ENCODE data around the gene ZNF180.
"Not testable (repeated sequence)": the region's sequence is repeated elsewhere in the genome, so short reads cannot be mapped to it uniquely, and the experiment has no call there.

DNA sequence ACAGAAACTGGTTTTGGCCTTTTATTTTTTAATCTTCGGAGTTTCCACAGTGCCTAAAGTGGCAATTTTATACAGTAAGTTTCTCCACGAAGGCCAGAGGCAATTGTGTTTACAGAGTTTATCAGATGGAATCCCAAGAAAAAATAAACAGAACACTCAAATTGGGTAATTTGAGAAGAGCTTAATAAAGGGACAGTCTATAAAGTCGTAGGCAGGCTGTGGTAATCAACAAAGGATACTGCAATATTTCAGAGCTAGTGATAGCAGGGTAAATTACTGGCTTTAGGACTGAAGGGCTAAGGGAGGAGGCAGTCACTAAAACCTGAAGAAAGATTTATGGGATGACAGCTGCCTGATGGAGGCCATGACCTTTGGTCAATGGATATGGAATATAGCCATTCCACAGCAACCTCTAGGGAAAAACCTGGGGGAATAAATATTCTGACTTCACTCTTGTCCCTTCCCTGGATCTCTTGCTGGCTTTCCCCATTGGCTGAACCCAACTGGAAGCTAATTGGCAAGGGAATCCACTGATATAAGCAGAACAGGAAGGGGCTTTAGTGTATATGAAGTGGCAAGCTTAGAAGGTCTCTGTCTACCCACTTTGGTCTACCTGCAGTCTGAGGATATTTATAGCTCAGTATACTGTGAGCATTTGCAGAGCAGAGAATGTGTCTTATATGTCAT is 37.6 kb downstream of the ZNF180 start:
- not testable (repeated sequence) for TF ChIP-seq POLR2A (IDR thresholded peaks at IDR 0.05)
- TF ChIP-seq, protein P1, sequence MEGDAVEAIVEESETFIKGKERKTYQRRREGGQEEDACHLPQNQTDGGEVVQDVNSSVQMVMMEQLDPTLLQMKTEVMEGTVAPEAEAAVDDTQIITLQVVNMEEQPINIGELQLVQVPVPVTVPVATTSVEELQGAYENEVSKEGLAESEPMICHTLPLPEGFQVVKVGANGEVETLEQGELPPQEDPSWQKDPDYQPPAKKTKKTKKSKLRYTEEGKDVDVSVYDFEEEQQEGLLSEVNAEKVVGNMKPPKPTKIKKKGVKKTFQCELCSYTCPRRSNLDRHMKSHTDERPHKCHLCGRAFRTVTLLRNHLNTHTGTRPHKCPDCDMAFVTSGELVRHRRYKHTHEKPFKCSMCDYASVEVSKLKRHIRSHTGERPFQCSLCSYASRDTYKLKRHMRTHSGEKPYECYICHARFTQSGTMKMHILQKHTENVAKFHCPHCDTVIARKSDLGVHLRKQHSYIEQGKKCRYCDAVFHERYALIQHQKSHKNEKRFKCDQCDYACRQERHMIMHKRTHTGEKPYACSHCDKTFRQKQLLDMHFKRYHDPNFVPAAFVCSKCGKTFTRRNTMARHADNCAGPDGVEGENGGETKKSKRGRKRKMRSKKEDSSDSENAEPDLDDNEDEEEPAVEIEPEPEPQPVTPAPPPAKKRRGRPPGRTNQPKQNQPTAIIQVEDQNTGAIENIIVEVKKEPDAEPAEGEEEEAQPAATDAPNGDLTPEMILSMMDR (IDR thresholded peaks at IDR 0.05 in 8 of 11, conservative IDR thresholded peaks at IDR 0.05 in 3 of 11) = not testable (repeated sequence)

Measured in spleen (tissue), 7 donors.